ENCODE results near the gene IL6ST.

IL6ST gene

DNA sequence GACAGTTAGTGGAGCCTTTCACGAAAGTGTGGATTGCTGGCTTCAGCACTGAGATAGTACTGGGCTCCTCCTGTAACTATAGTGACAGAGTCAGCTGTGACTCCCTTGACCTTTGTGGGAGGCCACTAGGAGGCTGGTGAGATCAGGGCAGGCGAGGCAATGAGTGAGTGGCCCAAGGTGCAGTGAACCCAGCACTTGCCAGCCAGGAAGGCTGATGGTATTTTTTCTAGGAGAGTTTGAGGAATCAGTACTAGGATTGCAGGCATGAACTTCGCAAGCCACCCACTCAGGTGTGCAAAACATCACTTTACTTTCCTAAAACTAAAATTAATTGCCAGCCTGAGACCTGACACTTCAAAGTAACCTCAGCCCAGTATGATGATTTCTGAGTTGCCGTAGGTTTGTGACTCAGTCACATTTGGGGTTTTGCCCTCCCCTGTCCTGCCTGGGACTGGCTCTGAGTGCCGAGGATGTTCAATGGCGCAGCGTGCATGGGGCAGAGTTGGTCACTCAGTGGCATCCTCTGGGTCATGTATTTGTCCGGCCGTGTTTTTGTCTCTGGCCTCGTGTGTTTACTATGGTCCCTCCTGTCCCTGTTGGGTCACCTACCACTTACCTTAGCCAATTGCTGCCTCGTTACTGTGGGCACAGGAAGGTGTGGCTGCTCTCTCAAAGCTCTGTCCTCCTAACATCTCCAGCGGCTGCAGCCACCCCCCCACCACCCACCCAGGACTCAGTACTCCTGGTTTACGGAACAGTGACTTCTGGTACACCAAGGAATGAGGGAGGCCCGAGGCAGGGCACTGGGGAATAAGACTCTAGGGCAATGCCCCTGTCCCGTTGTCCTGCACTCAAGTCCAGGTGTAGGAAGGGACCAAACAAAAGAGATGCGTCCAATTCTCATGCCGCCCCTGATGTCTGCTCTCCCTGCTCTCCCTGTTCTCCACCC lies 76.4 kb downstream of the IL6ST start:
- no peak for DNase-seq

DNA sequence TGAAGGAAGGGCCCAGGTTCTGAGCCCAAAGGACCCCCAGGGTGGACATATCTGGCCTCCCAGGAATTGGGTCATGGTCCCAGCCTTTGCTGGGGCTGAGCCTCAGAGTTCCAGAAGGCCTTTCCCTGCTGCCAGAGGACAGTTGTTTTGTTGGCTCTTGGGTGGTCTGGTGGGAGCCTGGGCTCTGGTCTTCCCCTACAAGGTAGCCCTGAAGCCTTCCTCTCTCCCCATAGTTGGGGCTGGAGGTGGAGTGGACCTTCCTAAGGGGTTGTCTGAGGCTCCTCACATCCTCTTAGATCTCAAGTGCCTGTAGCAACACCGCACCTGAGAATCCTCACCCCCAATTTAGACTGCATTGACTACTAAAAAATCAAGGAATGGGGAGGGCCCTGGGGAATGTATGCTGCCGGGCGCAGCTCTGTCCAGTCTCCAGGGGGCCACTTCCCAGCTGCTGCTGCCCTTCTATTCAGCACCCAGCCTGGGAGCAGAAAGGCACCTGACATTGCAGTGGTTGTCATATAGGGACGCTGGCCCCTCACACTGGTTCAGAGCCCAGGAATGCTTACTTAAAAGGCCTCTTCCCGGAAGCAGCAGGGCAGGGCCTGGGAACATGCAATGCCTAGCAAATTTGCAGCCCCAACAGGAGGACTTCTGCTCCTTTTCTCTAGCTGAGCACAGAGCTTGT lies 77.2 kb downstream of the IL6ST start:
- DNase-seq: no peak

DNA sequence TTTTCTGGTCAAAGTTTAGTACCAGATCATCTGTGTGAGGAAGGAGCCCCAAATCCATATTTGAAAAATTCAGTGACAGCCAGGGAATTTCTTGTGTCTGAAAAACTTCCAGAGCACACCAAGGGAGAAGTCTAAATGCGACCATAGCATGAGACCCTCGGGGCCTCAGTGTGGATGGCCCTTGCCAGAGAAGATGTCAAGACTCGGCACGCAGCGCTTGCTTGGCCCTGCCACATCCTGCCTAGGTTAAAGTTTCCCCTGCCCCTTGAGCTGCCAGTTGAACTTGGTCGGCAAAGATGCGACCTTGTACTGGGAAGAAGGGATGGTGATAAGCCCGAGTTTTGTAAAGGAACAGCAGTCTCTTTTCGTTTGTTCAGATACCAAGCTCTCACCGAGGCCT lies 77.8 kb downstream of the IL6ST start:
- no peak for DNase-seq

DNA sequence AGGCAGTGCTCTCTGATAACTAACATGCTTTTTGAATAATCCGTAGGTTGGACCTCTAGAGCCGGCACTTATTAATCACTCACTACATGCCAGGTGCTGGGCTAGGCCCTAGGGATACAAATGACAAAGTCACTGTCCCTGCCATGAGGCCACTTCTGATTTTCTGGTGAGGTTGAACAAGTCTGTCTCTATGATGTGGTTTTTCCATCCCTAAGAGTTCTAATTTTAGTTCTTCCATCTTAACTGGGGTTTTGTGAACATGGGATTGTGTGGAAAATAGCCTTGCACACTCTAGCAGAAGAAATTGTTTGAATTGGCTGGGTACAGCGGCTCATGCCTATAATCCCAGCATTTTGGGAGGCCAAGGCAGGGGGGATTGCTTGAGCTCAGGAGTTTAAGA lies 79.0 kb downstream of the IL6ST start:
- no peak for DNase-seq

DNA sequence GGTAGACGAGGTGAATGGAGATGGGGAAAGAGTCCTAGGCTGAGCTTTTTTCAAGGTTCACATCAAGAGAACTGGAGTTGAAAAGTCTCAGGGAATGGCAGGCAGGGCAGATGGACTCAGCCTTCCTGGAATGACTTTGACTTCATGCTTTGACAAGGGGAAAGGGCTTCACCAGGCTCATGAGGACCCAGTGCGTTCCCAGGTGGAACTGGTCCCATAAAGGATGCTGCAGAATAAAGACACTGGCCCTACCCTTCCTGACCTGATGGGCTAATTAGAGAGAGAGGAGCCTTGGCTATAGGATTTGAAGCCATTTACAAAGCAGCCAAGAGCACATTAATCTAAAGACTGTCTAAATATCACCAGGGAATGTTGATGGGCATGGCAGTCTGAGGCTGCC lies 79.8 kb downstream of the IL6ST start:
- DNase-seq: no peak

DNA sequence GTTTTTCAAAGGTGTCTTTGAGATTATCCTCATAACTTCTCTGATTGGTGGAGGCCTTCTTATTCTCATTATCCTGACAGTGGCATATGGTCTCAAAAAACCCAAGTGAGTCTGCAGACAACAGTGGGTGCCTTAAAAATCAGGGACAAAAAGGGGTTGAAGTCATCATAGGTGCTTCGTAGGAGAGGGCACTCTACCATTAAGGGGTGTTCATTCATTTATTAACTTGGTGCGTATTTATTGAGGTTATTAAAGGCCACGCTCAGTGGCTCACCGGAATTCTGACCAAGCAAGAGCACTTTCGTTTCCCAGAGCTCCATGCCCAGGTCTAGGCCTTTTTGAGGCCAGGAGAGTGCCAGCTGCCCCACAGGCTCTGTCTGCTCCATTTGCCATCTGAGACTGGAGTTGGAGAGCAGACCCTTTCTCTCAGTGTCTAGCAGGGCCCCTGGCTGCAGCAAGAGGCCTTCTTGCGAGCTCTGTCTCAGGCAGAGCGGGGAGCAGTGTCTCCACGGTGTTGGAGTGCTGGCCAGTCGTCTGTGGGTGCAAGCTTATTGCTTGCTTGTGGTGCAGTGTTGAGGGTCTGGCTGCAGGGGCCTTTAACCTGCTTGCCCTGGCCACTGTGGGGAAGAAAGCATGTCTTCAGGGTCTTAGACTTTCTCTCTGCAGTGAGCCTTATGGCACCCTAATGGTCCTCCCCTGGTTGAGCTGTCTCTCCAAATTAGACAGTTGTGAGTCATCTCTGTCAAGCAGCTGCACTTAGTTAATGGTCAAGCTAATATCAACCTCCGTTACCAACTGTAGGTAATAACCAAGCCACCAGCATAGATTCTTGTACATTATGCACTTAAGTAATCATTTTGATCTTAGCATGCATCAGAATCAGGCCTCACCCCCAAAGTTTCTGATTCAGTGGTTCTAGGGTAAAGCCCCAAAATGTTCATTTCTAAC lies 81.0 kb downstream of the IL6ST start:
- no peak for DNase-seq

- no peak for DNase-seq
These were observed 82.7 kb downstream of the IL6ST start for GRCh38 chr5:55911784-55912653.

DNA sequence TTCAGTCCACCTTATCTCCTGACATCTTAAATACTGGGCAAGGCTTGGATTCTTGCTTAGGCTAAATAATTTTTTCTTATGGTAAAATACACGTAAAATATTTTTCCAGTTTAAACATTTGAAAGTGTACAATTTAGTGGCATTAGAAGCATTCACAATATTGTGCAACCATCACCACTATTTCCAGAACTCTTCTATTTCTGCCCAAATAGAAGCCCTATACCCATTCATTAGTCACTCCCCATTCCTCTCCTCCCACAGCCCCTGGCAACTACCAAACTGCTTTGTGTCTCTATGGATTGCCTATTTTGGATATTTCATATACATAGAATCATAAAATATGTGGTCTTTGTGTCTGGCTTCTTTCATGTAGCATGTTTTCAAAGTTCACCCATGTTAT lies 86.0 kb downstream of the IL6ST start:
- DNase-seq: no peak

DNA sequence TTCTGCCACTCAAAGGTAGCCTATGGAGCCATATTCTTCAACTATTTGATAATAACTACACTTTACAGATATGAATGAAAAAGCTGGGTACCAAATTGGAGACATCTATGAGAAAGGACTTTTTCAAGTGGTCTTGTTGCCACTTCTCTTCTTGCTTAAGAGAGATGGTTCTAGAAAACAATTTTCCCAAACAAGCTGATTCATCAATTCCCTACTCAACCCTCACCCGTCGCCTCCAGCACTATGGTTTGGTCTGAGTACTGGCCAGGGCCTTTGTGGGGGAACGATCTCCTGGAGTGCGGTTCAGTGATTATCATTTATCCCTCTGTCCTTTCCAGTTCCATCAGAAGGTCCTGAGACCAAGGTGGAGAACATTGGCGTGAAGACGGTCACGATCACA lies 86.8 kb downstream of the IL6ST start:
- no peak for DNase-seq

GRCh38 chr5:55905251-55905650 lies 89.5 kb downstream of the IL6ST start:
- DNase-seq: no peak

DNA sequence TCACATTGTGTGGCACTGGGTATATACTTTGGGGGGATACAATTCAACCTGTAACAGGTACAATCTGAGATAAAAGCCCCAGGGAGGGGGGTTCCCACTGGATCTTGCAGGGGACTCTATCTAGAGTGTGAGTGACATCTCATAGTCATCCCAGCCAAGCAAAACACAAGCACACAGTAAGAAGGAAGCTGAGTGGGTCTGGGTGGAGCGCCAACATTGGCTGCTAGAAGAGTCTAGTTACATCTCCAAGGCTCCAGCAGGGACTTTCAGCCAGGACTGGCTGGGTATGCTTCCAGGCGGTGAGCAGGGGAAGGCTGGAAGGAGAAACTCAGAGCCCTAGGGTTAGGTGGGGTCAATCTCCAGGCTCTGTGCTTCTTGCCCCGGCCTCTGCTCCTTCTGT lies 90.6 kb downstream of the IL6ST start:
- no peak for DNase-seq

- DNase-seq: no peak
These were observed 91.6 kb downstream of the IL6ST start for GRCh38 chr5:55903121-55903701.

DNA sequence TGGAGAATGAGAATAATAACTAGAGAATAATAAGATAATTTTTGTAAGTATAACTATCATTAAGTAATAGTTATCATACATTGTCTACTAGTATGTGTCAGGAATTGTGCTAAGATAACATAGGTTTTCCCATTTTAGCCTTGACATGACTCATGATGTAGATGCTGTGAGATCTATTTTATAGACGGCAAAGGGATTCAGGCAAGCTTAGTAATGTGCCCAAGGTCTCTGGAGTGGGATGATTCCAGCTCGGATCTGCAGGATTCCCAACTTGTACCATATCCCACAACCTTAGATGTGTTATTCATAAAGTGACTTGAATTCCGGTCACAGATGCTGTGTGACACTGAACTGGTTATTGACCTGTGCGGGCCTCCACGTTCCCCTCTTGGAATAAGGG lies 92.1 kb downstream of the IL6ST start:
- no peak for DNase-seq

DNA sequence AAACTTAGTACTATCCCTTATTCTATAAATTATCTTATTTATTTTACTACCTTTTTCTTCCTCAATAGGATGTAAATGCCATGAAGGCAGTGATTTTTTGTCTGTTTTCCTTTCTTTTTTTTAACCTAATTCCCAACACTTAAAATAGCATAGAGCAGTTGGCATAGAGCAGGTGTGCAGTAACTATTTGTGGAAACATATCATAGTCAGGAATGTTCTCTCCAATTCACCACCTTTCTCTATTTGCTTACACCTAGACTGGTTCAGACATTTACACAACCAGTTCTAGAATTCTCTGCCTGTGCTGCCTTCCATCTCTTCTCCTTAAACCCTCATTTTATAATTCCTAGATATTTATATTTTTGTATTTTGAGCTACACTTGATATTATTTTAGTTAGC lies 94.0 kb downstream of the IL6ST start:
- no peak for DNase-seq

GRCh38 chr5:55900068-55900467 lies 94.7 kb downstream of the IL6ST start:
- DNase-seq: no peak

DNA sequence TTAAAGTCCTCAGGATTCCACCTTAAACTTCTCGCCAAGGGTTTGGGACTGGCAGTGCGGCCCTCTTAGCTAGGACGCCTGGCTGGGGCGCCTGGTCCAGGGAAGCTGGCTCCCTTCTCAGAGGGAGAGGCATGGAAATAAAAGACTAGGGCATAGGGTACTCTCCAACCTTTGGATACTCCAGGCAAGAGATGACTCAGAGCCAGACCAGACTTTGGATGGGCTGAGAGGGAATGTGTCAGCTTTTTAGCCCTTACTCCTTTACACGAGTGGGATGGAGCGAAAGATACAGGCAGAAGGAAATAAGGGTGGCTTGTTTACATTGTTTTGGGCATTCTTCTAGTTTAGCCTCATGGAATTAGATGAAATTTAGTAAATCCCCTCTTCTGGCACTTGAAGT lies 95.4 kb downstream of the IL6ST start:
- peak; percentile 41 for DNase-seq

- DNase-seq: peak; percentile 24
These were observed 96.9 kb downstream of the IL6ST start for GRCh38 chr5:55897905-55898304.

- no peak for DNase-seq
These were observed 97.4 kb downstream of the IL6ST start for GRCh38 chr5:55897206-55897894.

DNA sequence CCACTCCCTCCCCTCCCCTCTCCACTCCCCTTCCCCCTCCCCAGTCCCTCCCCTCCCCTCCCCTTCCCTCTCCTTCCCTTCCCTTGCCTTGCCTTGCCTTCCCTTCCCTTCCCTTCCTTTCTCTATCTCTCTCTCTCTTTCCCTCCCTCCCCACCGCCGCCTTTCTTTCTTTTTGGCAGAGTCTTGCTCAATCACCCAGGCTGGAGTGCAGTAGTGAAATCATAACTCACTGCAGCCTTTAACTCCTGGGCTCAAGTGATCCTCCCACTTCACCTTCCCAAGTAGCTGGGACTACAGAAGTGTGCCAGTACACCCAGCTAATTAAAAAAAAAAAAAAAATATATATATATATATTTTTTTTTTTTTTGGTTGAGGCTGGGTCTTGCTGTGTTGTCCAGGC lies 98.1 kb downstream of the IL6ST start:
- no peak for DNase-seq

DNA sequence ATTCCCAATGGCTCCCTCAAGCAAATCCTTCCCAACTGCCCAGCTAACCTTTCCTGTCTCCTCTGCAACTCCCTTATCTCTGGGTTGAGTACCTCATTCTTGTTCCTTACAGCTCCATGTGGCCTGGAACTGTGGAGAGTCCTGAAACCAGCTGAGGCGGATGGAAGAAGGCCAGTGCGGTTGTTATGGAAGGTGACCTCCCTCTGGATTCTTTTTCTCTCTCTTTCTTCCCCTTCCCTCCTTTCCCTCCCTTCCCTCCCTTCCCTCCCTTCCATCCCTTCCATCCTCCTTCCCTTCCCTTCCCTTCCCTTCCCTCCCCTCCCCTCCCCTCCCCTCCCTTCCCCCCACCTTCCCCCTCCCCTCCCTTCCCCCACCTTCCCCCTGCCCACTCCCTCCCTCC lies 98.5 kb downstream of the IL6ST start:
- no peak for DNase-seq

DNA sequence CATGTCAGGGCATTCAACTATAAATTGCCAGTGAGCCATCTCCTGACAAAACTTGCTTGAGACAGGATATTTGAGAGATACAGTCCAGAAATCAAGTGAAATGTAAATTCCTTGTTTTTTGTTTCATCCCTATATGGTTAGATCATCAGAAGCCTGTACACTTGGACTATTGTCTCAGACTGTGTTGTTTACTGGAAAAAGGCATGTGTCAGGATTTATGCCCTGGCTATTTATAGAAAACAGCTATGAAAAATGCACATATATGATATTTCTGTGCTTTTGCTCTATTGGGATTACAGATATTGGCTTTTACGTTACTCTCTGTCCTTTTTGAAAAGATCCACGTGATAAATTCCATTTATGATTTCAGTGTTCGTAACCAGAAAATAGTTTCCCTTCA lies 99.4 kb downstream of the IL6ST start:
- DNase-seq: no peak

All from HCEC 1CT (cell line).